HG03135 (cell line): ENCODE data around the gene PCDHA1.

Experiments
- ATAC-seq: cut with Tn5 transposase; IDR thresholded peaks from one replicate; pipeline ENCODE4 v1.9.1; 2021; ENCODE audit warnings: mild to moderate bottlenecking, moderate library complexity; ENCODE audit not compliant: unreplicated experiment

Gene PCDHA1

GRCh38 chr5:141040093-141040770 lies 254.3 kb downstream of the PCDHA1 start:
- no peak for ATAC-seq

- peak; percentile 65 for ATAC-seq
Observed at GRCh38 chr5:141040771-141041426, 255.0 kb downstream of the PCDHA1 start.

- ATAC-seq, result no peak
Observed at GRCh38 chr5:141041427-141041785, 255.5 kb downstream of the PCDHA1 start.

GRCh38 chr5:141042555-141042954 lies 256.6 kb downstream of the PCDHA1 start:
- no peak for ATAC-seq

GRCh38 chr5:141050622-141051520 lies 264.9 kb downstream of the PCDHA1 start, which contains the start of gene PCDHB1:
Gene PCDHB1 (plus strand): TSS chr5:141051374. CDS start chr5:141051471, 97 bp downstream.
- ATAC-seq, result no peak

- no peak for ATAC-seq
Observed at GRCh38 chr5:141051521-141051866, 265.6 kb downstream of the PCDHA1 start.
